H1 (cell line): Measurements from ENCODE around the gene CROCC2. TPM values are rescaled to one million over a fixed set of nuclear protein-coding genes. Genes with fewer than 3 reads are reported as not detected.
A peak's percentile ranks its signal among the peaks of the same experiment; 100 is the strongest.

Experiments used
- CTCF ChIA-PET: fragments of 300-600 bp; sonication (Branson Sonifier 250); formaldehyde crosslinking; loops from one replicate; lab custom pipeline; 2021; ENCODE audit not compliant: partially characterized antibody; lab: Charles Lee
- POLR2A ChIA-PET: fragments of 300-600 bp; sonication (Branson Sonifier 250); formaldehyde crosslinking; loops from one replicate; lab custom pipeline; 2021; ENCODE audit warnings: inconsistent platforms; ENCODE audit not compliant: partially characterized antibody; lab: Charles Lee
- DNase-seq, 2 experiments: peaks; one replicate each; pipeline versions ENCODE4 v3.0.0 to v3.0.0-alpha.2; 2010 to 2022; ENCODE audit warnings: low spot score in 2 of 2, low read depth in 1 of 2, mixed read lengths in 1 of 2
- FAIRE-seq: peaks from 2 replicates; lab custom pipeline; 2011; peaks lifted over from hg19 to GRCh38; lab: Jason Lieb, UNC
- H2AFZ ChIP-seq: 2 replicates; pipeline ENCODE4 v1.8.1; 2012; ENCODE audit warnings: low read length, inconsistent platforms
- H2AK5ac ChIP-seq: 2 replicates; pipeline ENCODE4 v1.6.1; 2013; ENCODE audit warnings: low read depth, low read length
- H2BK120ac ChIP-seq: replicated peaks from 2 replicates; pipeline ENCODE3; 2013; ENCODE audit warnings: low read depth, low read length, inconsistent platforms
- H2BK12ac ChIP-seq: 2 replicates; pipeline ENCODE4 v1.6.1; 2013; ENCODE audit warnings: low read depth, low read length
- H2BK15ac ChIP-seq: 2 replicates; pipeline ENCODE4 v1.6.1; 2013; ENCODE audit warnings: low read length
- H2BK20ac ChIP-seq: 2 replicates; pipeline ENCODE4 v1.6.1; 2013; ENCODE audit warnings: low read length
- H2BK5ac ChIP-seq: 2 replicates; pipeline ENCODE4 v1.6.1; 2013; ENCODE audit warnings: low read depth, low read length
- H3K14ac ChIP-seq: 2 replicates; pipeline ENCODE4 v1.6.1; 2013; ENCODE audit warnings: inconsistent platforms; ENCODE audit not compliant: insufficient read length
- H3K18ac ChIP-seq: 2 replicates; pipeline ENCODE4 v1.6.1; 2013; ENCODE audit warnings: low read length; ENCODE audit errors: extremely low read depth
- H3K23ac ChIP-seq: 2 replicates; pipeline ENCODE4 v1.6.1; 2013; ENCODE audit warnings: inconsistent platforms; ENCODE audit not compliant: insufficient read length
- H3K23me2 ChIP-seq: 2 replicates; pipeline ENCODE4 v1.6.1; 2013; ENCODE audit warnings: low read depth, low read length
- H3K27ac ChIP-seq: 2 replicates; pipeline ENCODE4 v1.6.1; 2011; ENCODE audit warnings: low read depth, low read length, inconsistent platforms
- H3K27me3 ChIP-seq, 4 experiments: replicated peaks in 1 of 4; 1 replicate in 1 of 4; 2 replicates in 3 of 4; pipeline versions ENCODE4 v1.6.1 to v1.8.1; 2011 to 2013; ENCODE audit warnings: low read length in 3 of 4, mild to moderate bottlenecking in 3 of 4, inconsistent platforms in 2 of 4, mixed read lengths in 2 of 4, moderate library complexity in 1 of 4; ENCODE audit not compliant: control insufficient read depth in 3 of 4, insufficient read depth in 3 of 4; ENCODE audit errors: extremely low read depth in 1 of 4
- H3K36me3 ChIP-seq, 4 experiments: 2 replicates each; pipeline versions ENCODE4 v1.6.1 to v1.8.1; 2011 to 2013; ENCODE audit warnings: mild to moderate bottlenecking in 4 of 4, low read length in 3 of 4, moderate library complexity in 2 of 4, control low read depth in 1 of 4, inconsistent platforms in 1 of 4; ENCODE audit not compliant: insufficient read depth in 4 of 4, control insufficient read depth in 2 of 4
- H3K4ac ChIP-seq: replicated peaks from 2 replicates; pipeline ENCODE3; 2013; ENCODE audit warnings: low read length, low read depth, mixed read lengths, inconsistent platforms; ENCODE audit not compliant: insufficient read length
- H3K4me1 ChIP-seq, 4 experiments: replicated peaks in 1 of 4; 1 replicate in 1 of 4; 2 replicates in 3 of 4; pipeline versions ENCODE4 v1.6.1 to v1.8.1; 2011 to 2013; ENCODE audit warnings: low read length in 3 of 4, inconsistent platforms in 2 of 4, mixed read lengths in 1 of 4; ENCODE audit not compliant: insufficient read depth in 4 of 4, control insufficient read depth in 3 of 4
- H3K4me2 ChIP-seq, 2 experiments: 2 replicates each; pipeline versions ENCODE4 v1.6.1 to v1.8.1; 2011 to 2013; ENCODE audit warnings: low read depth in 2 of 2, low read length in 2 of 2, control low read depth in 1 of 2, inconsistent platforms in 1 of 2, mild to moderate bottlenecking in 1 of 2; ENCODE audit not compliant: insufficient read depth in 1 of 2
- H3K4me3 ChIP-seq, 4 experiments: fragments of 200-600, 300-600 bp in 1 of 4; sonication (generic), shearing (Covaris generic), sonication (Bioruptor Twin) in 1 of 4; 2 replicates each; pipeline versions ENCODE4 v1.5.1 to v1.8.1; 2011 to 2016; ENCODE audit warnings: low read length in 4 of 4, low read depth in 3 of 4, control low read depth in 2 of 4, inconsistent platforms in 2 of 4, mild to moderate bottlenecking in 2 of 4, mixed read lengths in 1 of 4, moderate library complexity in 1 of 4; ENCODE audit not compliant: insufficient read depth in 2 of 4; ENCODE audit errors: extremely low read depth in 1 of 4
- H3K56ac ChIP-seq: replicated peaks from 2 replicates; pipeline ENCODE3; 2013; ENCODE audit warnings: low read depth, mild to moderate bottlenecking, mixed read lengths, low read length, inconsistent platforms; ENCODE audit not compliant: insufficient read length
- H3K79me1 ChIP-seq: 2 replicates; pipeline ENCODE4 v1.6.1; 2013; ENCODE audit warnings: low read depth, low read length, control low read depth
- H3K79me2 ChIP-seq, 2 experiments: 2 replicates each; pipeline versions ENCODE4 v1.6.1 to v1.8.1; 2012 to 2013; ENCODE audit warnings: low read length in 2 of 2, mild to moderate bottlenecking in 2 of 2, inconsistent platforms in 1 of 2; ENCODE audit not compliant: insufficient read depth in 2 of 2, control insufficient read depth in 1 of 2
- H3K9ac ChIP-seq, 4 experiments: replicated peaks in 1 of 4; 1 replicate in 1 of 4; 2 replicates in 3 of 4; pipeline versions ENCODE4 v1.6.1 to v1.8.1; 2011 to 2013; ENCODE audit warnings: low read depth in 3 of 4, low read length in 3 of 4, control low read depth in 2 of 4, mild to moderate bottlenecking in 2 of 4, moderate library complexity in 2 of 4, inconsistent platforms in 1 of 4; ENCODE audit errors: extremely low read depth in 1 of 4
- H3K9me3 ChIP-seq, 2 experiments: 2 replicates each; pipeline versions ENCODE4 v1.6.1 to v1.8.1; 2012 to 2013; ENCODE audit warnings: mild to moderate bottlenecking in 2 of 2, moderate library complexity in 2 of 2, control low read depth in 1 of 2, inconsistent platforms in 1 of 2, low read depth in 1 of 2, low read length in 1 of 2, mixed read lengths in 1 of 2; ENCODE audit not compliant: insufficient read depth in 2 of 2
- H4K20me1 ChIP-seq, 2 experiments: replicated peaks in 1 of 2; 2 replicates each; pipeline versions ENCODE3 to v1.8.1; 2011 to 2013; ENCODE audit warnings: inconsistent platforms in 2 of 2, low read length in 2 of 2, mild to moderate bottlenecking in 1 of 2; ENCODE audit not compliant: insufficient read depth in 2 of 2, control insufficient read depth in 1 of 2
- H4K5ac ChIP-seq: 2 replicates; pipeline ENCODE4 v1.6.1; 2013; ENCODE audit warnings: low read length, low read depth, mixed read lengths, inconsistent platforms; ENCODE audit not compliant: insufficient read length
- H4K8ac ChIP-seq: 2 replicates; pipeline ENCODE4 v1.8.0; 2013; ENCODE audit warnings: mild to moderate bottlenecking, moderate library complexity, low read length, inconsistent platforms; ENCODE audit not compliant: insufficient read depth; ENCODE audit errors: extremely low read depth
- H4K91ac ChIP-seq: replicated peaks from 2 replicates; pipeline ENCODE3; 2013; ENCODE audit warnings: low read length, mixed read lengths, inconsistent platforms; ENCODE audit not compliant: insufficient read length
- ATF3 ChIP-seq: IDR thresholded peaks from 2 replicates; pipeline ENCODE4 v1.6.1; 2011; ENCODE audit warnings: low read depth, mild to moderate bottlenecking, low read length; ENCODE audit not compliant: insufficient read depth
- EP300 ChIP-seq, 2 experiments: IDR thresholded peaks; 1 replicate in 1 of 2; 2 replicates in 1 of 2; pipeline ENCODE4 v1.6.1; 2011 to 2012; ENCODE audit warnings: low read depth in 2 of 2, low read length in 2 of 2, mild to moderate bottlenecking in 2 of 2, borderline replicate concordance in 1 of 2, inconsistent platforms in 1 of 2, moderate library complexity in 1 of 2
- FOSL1 ChIP-seq: IDR thresholded peaks from 2 replicates; pipeline ENCODE4 v1.6.1; 2011; ENCODE audit warnings: mild to moderate bottlenecking, low read depth, low read length, moderate library complexity; ENCODE audit not compliant: insufficient read depth
- GABPA ChIP-seq: IDR thresholded peaks from 2 replicates; pipeline ENCODE4 v1.6.1; 2011; ENCODE audit warnings: mild to moderate bottlenecking, low read length, moderate library complexity, borderline replicate concordance; ENCODE audit not compliant: insufficient read depth
- KDM5A ChIP-seq: fragments of 200-600 bp; IDR thresholded peaks from 2 replicates; pipeline ENCODE4 v1.7.1; 2012; ENCODE audit warnings: mild to moderate bottlenecking, low read length, inconsistent platforms, mixed read lengths
- MAX ChIP-seq: IDR thresholded peaks from 2 replicates; pipeline ENCODE4 v1.6.1; 2012; ENCODE audit warnings: inconsistent platforms
- NANOG ChIP-seq: IDR thresholded peaks from 2 replicates; pipeline ENCODE4 v1.6.1; 2011; ENCODE audit warnings: low read length, low read depth, mild to moderate bottlenecking, inconsistent platforms; ENCODE audit not compliant: insufficient read depth, poor library complexity, severe bottlenecking
- RFX5 ChIP-seq: IDR thresholded peaks from 2 replicates; pipeline ENCODE4 v1.6.1; 2011; ENCODE audit warnings: low read depth, low read length, improper control_type of control experiment, borderline replicate concordance
- RXRA ChIP-seq: IDR thresholded peaks from 2 replicates; pipeline ENCODE4 v1.6.1; 2011; ENCODE audit warnings: low read depth, mild to moderate bottlenecking, low read length, moderate library complexity; ENCODE audit not compliant: insufficient read depth
- TAF1 ChIP-seq: IDR thresholded peaks from 2 replicates; pipeline ENCODE4 v1.6.1; 2011; ENCODE audit warnings: mild to moderate bottlenecking, low read depth, low read length
- USF2 ChIP-seq: IDR thresholded peaks from 2 replicates; pipeline ENCODE4 v1.6.1; 2011; ENCODE audit warnings: low read length, improper control_type of control experiment
- WGBS, 2 experiments: shearing (Covaris generic) in 1 of 2; methylation state at CpG; one replicate each; pipeline versions ENCODE4 v1.1.6 to v1.1.7; 2013 to 2015; ENCODE audit warnings: low lambda C conversion rate in 2 of 2, mixed read lengths in 2 of 2, inconsistent platforms in 1 of 2, low coverage in 1 of 2, missing lambda C conversion rate in 1 of 2; ENCODE audit not compliant: insufficient replicate concordance in 2 of 2, insufficient coverage in 1 of 2, insufficient read length in 1 of 2; ENCODE audit errors: extremely low coverage in 1 of 2, missing lambda C conversion rate in 1 of 2; 5-methylcytosine and 5-hydroxymethylcytosine counted together
- polyA plus RNA-seq, 7 experiments: library from polyadenylated mRNA; depleted of rRNA in 3 of 7; stranded (reverse) in 5 of 7; unstranded in 2 of 7; fragments of >200 nt in 5 of 7; fragments of 200-250 nt in 2 of 7; gene quantifications; 1 replicate in 5 of 7; 2 replicates in 1 of 7; 4 replicates in 1 of 7; pipeline versions ENCODE4 v1.2.1 to v1.2.3, GENCODE V29; 2011 to 2013; ENCODE audit warnings: missing spikeins in 2 of 7, mixed read lengths in 2 of 7
- total RNA-seq: library from RNA; stranded (reverse); fragmentation: NEBNext Ultra II Directional; extraction: Animal tissue kit (Norgen Biotek cat#: 25700); gene quantifications from 2 replicates; pipeline ENCODE4 v1.2.1, GENCODE V29; 2021

CROCC2 gene
- total and polyA plus RNA-seq, 2 of the 8 experiments (the other 6 are each of a cell fraction or from before 2014, with no cell fraction given) = not detected

GRCh38 chr2:240987588-240987987 lies 81.5 kb downstream of the CROCC2 start:
- Histone ChIP-seq H2BK120ac (no peak overlapping the region), H4K5ac (no peak overlapping the region), H3K56ac (no peak overlapping the region), H3K18ac (no peak overlapping the region), H2AFZ (no peak overlapping the region), H3K79me2 (no peaks in the 10 kb centered on the region), H2BK15ac (no peak overlapping the region), H2BK20ac (no peak overlapping the region), H3K23ac (no peak overlapping the region), H3K27ac (no peak overlapping the region), H3K14ac (no peak overlapping the region), H3K36me3 (no peaks in the 10 kb centered on the region), H2BK12ac (no peak overlapping the region), H4K91ac (no peak overlapping the region), H3K27me3 (no peaks in the 10 kb centered on the region; a peak in 1 of 7 replicates), H3K23me2 (peaks cover 2% of the 10 kb centered on the region; the same call in 1 of the 2 replicates), H2BK5ac (no peak overlapping the region), H3K9me3 (peaks cover 6 to 21% of the 10 kb centered on the region in 2 experiments; a peak in 3 of 4 replicates), H2AK5ac (no peak overlapping the region), H3K4me3 (no peak overlapping the region), H3K9ac (no peak overlapping the region), H3K4ac (no peak overlapping the region), H3K79me1 (no peaks in the 10 kb centered on the region), H3K4me2 (no peak overlapping the region), H3K4me1 (peaks cover 0 to 3% (median 0%) of the 10 kb centered on the region in 4 experiments; a peak in 1 of 7 replicates), H4K8ac (no peak overlapping the region; the same call in 1 of the 2 replicates), H4K20me1 (peaks cover 0 to 2% of the 10 kb centered on the region in 2 experiments)
- ChIA-PET CTCF (interaction anchor here (1.0 to 2.4 kb wide), 3 partner anchors 21 to 73 kb away, joined by 3 to 15 read pairs (median 6); no protein-coding TSS in a partner anchor), POLR2A (no interaction called here)
- peak in 1 of 2 experiments; percentile 30 for DNase-seq
- 90% methylated on average over 6 of the region's 6 CpGs; no CpG with 5 or more reads in 1 of the 2 experiments for WGBS, 2 experiments
- no peak for FAIRE-seq
- TF ChIP-seq KDM5A (no peak), USF2 (no peak), NANOG (no peak), FOSL1 (no peak), MAX (no peak), RXRA (no peak), TAF1 (no peak), RFX5 (no peak), ATF3 (no peak), EP300 (IDR thresholded peaks at IDR 0.05; ENCODE audit: borderline replicate concordance in 1 of 2, low read depth in 2 of 2, low read length in 2 of 2) (no peak), GABPA (no peak)
